Measurements from ENCODE around the gene WWP2.
"Not testable (repeated sequence)": the region's sequence is repeated elsewhere in the genome, so short reads cannot be mapped to it uniquely, and the experiment has no call there.

Gene WWP2

GRCh38 chr16:69761983-69762813, at the start of gene WWP2:
WWP2 (plus strand) TSS chr16:69762332; CDS start chr16:69787011, 24,679 bp downstream.
- DNase-seq: peak; percentile 84

- no peak for DNase-seq
Measured at GRCh38 chr16:69712914-69713581, 49.1 kb upstream of the WWP2 start.

GRCh38 chr16:69717066-69717465, 45.1 kb upstream of the WWP2 start:
- no peak for DNase-seq

- DNase-seq: no peak
Measured at GRCh38 chr16:69718111-69718764, 43.9 kb upstream of the WWP2 start.

GRCh38 chr16:69720822-69721430, 41.2 kb upstream of the WWP2 start:
- DNase-seq: no peak

- no peak for DNase-seq
Measured at GRCh38 chr16:69721441-69721957, 40.6 kb upstream of the WWP2 start.

- DNase-seq: no peak
Measured at GRCh38 chr16:69724414-69724873, 37.7 kb upstream of the WWP2 start.

- DNase-seq: no peak
Measured at GRCh38 chr16:69724981-69725479, 37.1 kb upstream of the WWP2 start.

- no peak for DNase-seq
Measured at GRCh38 chr16:69725480-69726312, 36.4 kb upstream of the WWP2 start.

GRCh38 chr16:69726313-69727060, 35.6 kb upstream of the WWP2 start, which contains the start of gene NQO1:
NQO1 (minus strand) TSS chr16:69726560; CDS start chr16:69726439, 121 bp downstream.
- peak; percentile 85 for DNase-seq

- no peak for DNase-seq
Measured at GRCh38 chr16:69727916-69728270, 34.2 kb upstream of the WWP2 start.

GRCh38 chr16:69729030-69729429, 33.1 kb upstream of the WWP2 start:
- not testable (repeated sequence) for DNase-seq

GRCh38 chr16:69731280-69731679, 30.9 kb upstream of the WWP2 start:
- DNase-seq: not testable (repeated sequence)

- DNase-seq: no peak
Measured at GRCh38 chr16:69732101-69732500, 30.0 kb upstream of the WWP2 start.

GRCh38 chr16:69741519-69741918, 20.6 kb upstream of the WWP2 start:
- DNase-seq: no peak

- DNase-seq: no peak
Measured at GRCh38 chr16:69741951-69742904, 19.9 kb upstream of the WWP2 start.

GRCh38 chr16:69744363-69745231, 17.5 kb upstream of the WWP2 start:
- no peak for DNase-seq

- DNase-seq: no peak
Measured at GRCh38 chr16:69745232-69745612, 16.9 kb upstream of the WWP2 start.

GRCh38 chr16:69745959-69746358, 16.2 kb upstream of the WWP2 start:
- DNase-seq: no peak

Measured in CD4-positive, alpha-beta T cell treated with Interferon gamma for 1 hour (primary cell).